GM10266 (cell line): Measurements from ENCODE around the gene RRAGD.

Experiments
- DNase-seq: peaks from one replicate; pipeline ENCODE4 v3.0.0; 2012; ENCODE audit errors: extremely low spot score
- TF ChIP-seq, protein P1 (sequence below): IDR thresholded peaks from 2 replicates; pipeline ENCODE4 v1.5.1; 2012; ENCODE audit warnings: mild to moderate bottlenecking, low read depth; ENCODE audit not compliant: control insufficient read depth, insufficient read depth; ENCODE audit errors: missing control alignments

RRAGD gene

DNA sequence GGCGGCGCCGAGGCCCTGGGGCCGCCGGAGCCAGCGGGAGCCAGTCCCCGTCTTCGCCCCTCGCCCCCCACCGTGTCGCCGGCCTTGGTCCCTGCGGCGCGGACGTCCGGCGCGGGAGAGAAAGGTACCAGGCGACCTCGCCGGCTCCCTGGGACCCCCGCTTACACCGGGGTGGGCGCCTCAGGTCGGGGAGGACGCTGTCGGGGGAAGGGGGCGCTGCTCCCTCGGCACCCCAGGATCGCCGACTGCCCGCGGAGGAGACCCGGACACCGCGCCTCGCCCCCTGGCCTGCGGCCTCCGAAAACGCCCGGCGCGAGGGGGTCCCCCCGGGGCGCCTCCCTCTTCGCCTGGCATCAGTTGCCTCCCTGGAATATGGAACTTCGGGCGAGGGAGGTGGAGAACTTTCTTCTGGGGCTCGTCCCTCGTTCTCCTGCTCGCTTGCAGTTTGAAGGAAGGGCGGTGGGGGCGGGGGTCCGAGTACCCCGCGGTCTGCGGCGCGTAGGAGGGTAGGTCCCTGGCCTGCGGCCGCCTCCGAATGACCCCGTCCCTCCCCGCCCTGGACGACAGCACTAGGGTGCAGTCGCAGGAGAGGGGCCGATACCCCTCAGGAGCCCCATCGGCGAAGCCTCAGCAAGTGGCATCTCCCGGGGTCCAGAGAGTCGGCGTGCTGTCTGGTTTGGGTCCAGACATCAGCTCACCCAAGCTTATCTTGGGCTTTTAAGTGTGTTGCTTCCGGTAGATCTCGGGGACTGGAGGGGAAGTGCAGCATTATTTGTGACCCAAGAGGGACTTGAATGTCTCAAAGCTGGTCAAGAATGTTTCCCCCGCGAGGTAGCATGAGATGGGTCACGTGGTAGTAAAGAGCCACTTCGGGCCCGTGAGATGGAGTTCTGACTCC, 21.4 kb upstream of the RRAGD start:
- TF ChIP-seq, protein P1, sequence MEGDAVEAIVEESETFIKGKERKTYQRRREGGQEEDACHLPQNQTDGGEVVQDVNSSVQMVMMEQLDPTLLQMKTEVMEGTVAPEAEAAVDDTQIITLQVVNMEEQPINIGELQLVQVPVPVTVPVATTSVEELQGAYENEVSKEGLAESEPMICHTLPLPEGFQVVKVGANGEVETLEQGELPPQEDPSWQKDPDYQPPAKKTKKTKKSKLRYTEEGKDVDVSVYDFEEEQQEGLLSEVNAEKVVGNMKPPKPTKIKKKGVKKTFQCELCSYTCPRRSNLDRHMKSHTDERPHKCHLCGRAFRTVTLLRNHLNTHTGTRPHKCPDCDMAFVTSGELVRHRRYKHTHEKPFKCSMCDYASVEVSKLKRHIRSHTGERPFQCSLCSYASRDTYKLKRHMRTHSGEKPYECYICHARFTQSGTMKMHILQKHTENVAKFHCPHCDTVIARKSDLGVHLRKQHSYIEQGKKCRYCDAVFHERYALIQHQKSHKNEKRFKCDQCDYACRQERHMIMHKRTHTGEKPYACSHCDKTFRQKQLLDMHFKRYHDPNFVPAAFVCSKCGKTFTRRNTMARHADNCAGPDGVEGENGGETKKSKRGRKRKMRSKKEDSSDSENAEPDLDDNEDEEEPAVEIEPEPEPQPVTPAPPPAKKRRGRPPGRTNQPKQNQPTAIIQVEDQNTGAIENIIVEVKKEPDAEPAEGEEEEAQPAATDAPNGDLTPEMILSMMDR = no peak
- DNase-seq = peak; percentile 51

GRCh38 chr6:89432875-89433251, 20.8 kb upstream of the RRAGD start, which contains the start of gene ANKRD6:
ANKRD6 (plus strand) TSS chr6:89433152; CDS start chr6:89566977, 133,825 bp downstream.
- TF ChIP-seq, protein P1 = peak; percentile 96
- DNase-seq = peak; percentile 91

DNA sequence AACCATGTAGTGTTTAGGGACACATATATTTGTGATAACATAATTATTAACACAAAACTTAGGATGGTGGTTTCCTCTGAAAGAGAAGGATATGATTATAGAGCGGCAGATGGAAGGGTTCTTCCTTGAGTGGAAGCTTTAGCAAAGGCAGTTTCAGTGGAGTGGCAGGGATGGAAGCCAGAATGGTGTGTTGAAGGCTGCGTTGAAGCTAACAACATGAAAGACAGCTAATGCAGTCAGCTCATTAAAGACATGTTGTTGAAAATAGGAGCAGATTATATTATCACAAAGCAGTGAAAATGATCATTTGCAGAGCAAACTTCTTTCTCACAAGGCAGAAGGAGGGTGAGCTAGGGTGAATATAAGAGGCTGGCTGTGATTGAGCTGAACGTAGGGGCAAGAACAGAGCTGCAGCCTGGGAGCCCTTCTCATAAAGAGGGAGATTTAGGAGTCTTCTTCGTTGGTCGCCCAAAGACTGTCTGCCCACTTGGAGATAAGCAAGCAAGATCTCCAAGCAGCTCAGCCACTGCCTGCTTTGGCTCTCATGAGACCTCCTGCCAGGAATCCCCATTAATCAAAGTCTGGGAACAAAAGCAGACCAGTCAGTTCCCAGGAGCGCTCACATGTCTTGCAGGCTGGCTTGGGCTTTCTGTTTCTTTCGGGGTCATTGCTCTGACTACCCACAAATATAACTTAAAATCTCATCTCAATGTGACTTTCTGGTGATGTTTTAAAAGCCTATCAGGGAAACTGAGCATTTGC, 18.3 kb upstream of the RRAGD start:
- no peak for DNase-seq
- TF ChIP-seq, protein P1 = no peak

GRCh38 chr6:89416796-89417195, 4.7 kb upstream of the RRAGD start:
- DNase-seq = no peak
- TF ChIP-seq, protein P1 = no peak

- TF ChIP-seq, protein P1 = no peak
- no peak for DNase-seq
Measured at GRCh38 chr6:89415185-89415584, 3.1 kb upstream of the RRAGD start.

GRCh38 chr6:89414215-89414614, 2.1 kb upstream of the RRAGD start:
- DNase-seq = no peak
- TF ChIP-seq, protein P1 = no peak

DNA sequence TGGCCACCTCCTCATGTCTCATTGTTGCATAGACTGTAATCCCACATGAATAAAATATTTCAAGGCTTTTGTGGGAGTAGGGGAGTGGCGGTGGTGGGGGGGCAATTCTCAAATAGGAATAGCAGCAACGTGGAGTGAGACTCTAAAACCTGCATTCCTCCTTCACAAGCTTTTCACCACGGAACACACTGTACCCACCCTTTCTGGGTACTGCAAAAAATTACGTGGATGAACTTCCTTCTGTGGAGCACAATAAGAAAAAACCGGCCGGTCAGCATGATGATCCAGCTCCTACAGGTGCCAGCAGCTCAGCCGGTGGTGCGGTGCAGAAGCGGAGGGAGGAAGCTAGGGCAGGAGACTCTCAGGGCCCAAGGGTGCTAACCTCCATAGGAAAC, 930 bp upstream of the RRAGD start:
- TF ChIP-seq, protein P1 = no peak

More for the DNA sequence above, 930 bp upstream of the RRAGD start:
- no peak for DNase-seq
